ENCODE results near the gene SMURF2. TPM values are rescaled to one million over a fixed set of nuclear protein-coding genes. Genes with fewer than 3 reads are reported as not detected.

Gene SMURF2
- polyA plus RNA-seq (2011; rRNA removed): 26.3 and 29.1 TPM in 2 replicates
- 8.3 and 8.9 TPM in 2 replicates for polyA plus RNA-seq (2012; cell fraction: cytosol; rRNA removed)
- 7.0 and 11.0 TPM in 2 replicates for polyA plus RNA-seq (2012; cell fraction: nucleus; rRNA removed)
- 16.7 to 21.1 TPM (median 17.6 TPM) in 3 replicates for polyA plus RNA-seq (2017; fragmentation: RNase III; extraction: RNeasy Plus Mini Kit Qiagen cat#74134 plus additional on column Dnase treatment)
- polyA minus RNA-seq (2011; rRNA and poly(A)+ RNA removed): 33.6 and 34.0 TPM in 2 replicates

DNA sequence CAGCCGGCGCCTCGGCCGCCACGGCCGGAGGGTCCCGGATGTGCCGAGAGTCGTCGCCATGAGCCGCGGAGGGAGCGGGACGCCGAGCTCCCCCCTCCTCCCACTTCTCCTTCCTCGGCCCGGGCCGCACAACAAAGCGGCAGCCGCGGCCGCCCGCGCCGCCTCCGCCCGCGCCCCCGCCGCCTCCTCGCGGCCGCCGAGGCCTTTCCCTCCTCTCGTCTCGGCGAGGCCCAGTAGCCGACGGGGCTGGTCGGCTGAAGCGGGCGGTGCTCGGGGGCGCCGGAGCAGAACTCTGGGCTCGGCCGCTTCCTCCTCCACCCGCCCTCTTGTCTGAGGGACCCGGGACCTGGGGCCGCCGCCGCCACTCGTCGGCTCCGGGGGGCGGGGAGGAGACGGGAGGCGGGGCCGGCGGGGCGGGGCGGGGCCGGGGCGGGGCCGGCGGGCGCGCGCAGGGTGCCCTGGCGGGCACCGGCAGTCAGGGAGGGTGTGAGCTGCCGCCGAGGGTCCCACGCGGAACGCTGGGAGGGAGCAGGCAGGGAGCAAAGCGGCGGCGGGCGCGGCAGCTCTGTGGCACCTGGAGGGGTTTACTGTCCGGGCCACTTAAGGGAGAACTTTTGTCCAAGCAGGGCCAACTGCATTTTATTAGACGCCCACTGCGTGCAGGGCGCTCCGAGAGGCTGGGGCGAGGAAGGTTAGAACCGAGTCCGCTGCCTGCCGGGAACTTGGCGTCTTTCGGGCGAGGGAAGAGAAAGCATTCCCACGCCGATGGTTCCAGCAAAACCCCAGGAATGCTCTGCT lies at the start of gene SMURF2:
Gene SMURF2 (minus strand): TSS at position 332 of the 798 bp plus-strand sequence. CDS start 427 bp downstream, outside the sequence.
- Histone ChIP-seq H3K4me2 (peak within 1 kb of the TSS; percentile 75), H3K4me3 (peak within 1 kb of the TSS; percentile 92), H3K4me1 (peaks cover 54% of the 10 kb centered on the region), H3K27ac (peak within 1 kb of the TSS; percentile 92 to 94), H3K9me3 (no peaks in the 10 kb centered on the region)
- peak; percentile 80 to 84 for ATAC-seq
- CTCF ChIA-PET: interaction anchor here (0.6 to 1.8 kb wide), 7 partner anchors 13 to 112 kb away, joined by 3 to 7 read pairs (median 3); no protein-coding TSS in a partner anchor
- FAIRE-seq: no peak
- 1% methylated on average over 16 of the region's 95 CpGs for WGBS (ENCODE audit: missing lambda C conversion rate)
- peak; percentile 78 to 89 for DNase-seq (ENCODE audit: low read depth in 1 of 2, low spot score in 1 of 2)
- POLR2A ChIA-PET: interaction anchor here (0.6 to 2.7 kb wide), 16 partner anchors 9 to 517 kb away, joined by 3 to 20 read pairs (median 4); partner anchors contain the start of genes CEP95 and DDX5
- TF ChIP-seq ZFP36 (IDR thresholded peaks at IDR 0.05; ENCODE audit: borderline replicate concordance, partially characterized antibody) (peak; percentile 10), ZSCAN20 (CRISPR knock-in tag; IDR thresholded peaks at IDR 0.05) (no peak), RARB (CRISPR knock-in tag; IDR thresholded peaks at IDR 0.05) (no peak), HOXB13 (CRISPR knock-in tag; IDR thresholded peaks at IDR 0.05; ENCODE audit: low read depth) (peak; percentile 62; the same call in 1 of the 2 replicates), FOSB (CRISPR knock-in tag; IDR thresholded peaks at IDR 0.05) (no peak), EHMT2 (IDR thresholded peaks at IDR 0.05; ENCODE audit: low read depth) (no peak), MAZ (IDR thresholded peaks at IDR 0.05; ENCODE audit: borderline replicate concordance, low read depth, low read length) (no peak; the same call in 1 of the 2 replicates), MYC (IDR thresholded peaks at IDR 0.05; ENCODE audit: borderline replicate concordance, low read length) (no peak), CHD4 (IDR thresholded peaks at IDR 0.05; ENCODE audit: borderline replicate concordance) (no peak), EHF (CRISPR knock-in tag; IDR thresholded peaks at IDR 0.05) (no peak), CHD2 (IDR thresholded peaks at IDR 0.05; ENCODE audit: low read length, partially characterized antibody) (no peak), NPAS2 (CRISPR knock-in tag; IDR thresholded peaks at IDR 0.05; ENCODE audit: borderline replicate concordance) (no peak), FOXS1 (CRISPR knock-in tag; IDR thresholded peaks at IDR 0.05) (no peak), JUNB (IDR thresholded peaks at IDR 0.05) (no peak), NR3C1 (IDR thresholded peaks at IDR 0.05) (no peak), GATA3 (IDR thresholded peaks at IDR 0.05; ENCODE audit: borderline replicate concordance) (0 out of 2 replicates have a peak, but pooled peaks have one; percentile 6), HEYL (CRISPR knock-in tag; IDR thresholded peaks at IDR 0.05) (no peak), EP300 (IDR thresholded peaks at IDR 0.05) (no peak; a peak in 1 of 5 replicates), RNF2 (IDR thresholded peaks at IDR 0.05; ENCODE audit: borderline replicate concordance, low read depth) (no peak), KDM5A (IDR thresholded peaks at IDR 0.05) (no peak), RCOR1 (IDR thresholded peaks at IDR 0.05; ENCODE audit: low read depth, low read length) (no peak), HOXA7 (CRISPR knock-in tag; IDR thresholded peaks at IDR 0.05) (no peak), MAFK (IDR thresholded peaks at IDR 0.05; ENCODE audit: partially characterized antibody) (no peak), TP53 (CRISPR knock-in tag; IDR thresholded peaks at IDR 0.05) (peak; percentile 89; the same call in 1 of the 2 replicates)
- TF ChIP-seq, protein P1, sequence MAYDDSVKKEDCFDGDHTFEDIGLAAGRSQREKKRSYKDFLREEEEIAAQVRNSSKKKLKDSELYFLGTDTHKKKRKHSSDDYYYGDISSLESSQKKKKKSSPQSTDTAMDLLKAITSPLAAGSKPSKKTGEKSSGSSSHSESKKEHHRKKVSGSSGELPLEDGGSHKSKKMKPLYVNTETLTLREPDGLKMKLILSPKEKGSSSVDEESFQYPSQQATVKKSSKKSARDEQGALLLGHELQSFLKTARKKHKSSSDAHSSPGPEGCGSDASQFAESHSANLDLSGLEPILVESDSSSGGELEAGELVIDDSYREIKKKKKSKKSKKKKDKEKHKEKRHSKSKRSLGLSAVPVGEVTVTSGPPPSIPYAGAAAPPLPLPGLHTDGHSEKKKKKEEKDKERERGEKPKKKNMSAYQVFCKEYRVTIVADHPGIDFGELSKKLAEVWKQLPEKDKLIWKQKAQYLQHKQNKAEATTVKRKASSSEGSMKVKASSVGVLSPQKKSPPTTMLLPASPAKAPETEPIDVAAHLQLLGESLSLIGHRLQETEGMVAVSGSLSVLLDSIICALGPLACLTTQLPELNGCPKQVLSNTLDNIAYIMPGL (CRISPR knock-in tag; IDR thresholded peaks at IDR 0.05; ENCODE audit: borderline replicate concordance): no peak
- TF ChIP-seq, protein P2, sequence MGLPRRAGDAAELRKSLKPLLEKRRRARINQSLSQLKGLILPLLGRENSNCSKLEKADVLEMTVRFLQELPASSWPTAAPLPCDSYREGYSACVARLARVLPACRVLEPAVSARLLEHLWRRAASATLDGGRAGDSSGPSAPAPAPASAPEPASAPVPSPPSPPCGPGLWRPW (IDR thresholded peaks at IDR 0.05): no peak
- TF ChIP-seq, protein P3, sequence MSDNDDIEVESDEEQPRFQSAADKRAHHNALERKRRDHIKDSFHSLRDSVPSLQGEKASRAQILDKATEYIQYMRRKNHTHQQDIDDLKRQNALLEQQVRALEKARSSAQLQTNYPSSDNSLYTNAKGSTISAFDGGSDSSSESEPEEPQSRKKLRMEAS (IDR thresholded peaks at IDR 0.05): peak; percentile 77
- TF ChIP-seq, protein P4, sequence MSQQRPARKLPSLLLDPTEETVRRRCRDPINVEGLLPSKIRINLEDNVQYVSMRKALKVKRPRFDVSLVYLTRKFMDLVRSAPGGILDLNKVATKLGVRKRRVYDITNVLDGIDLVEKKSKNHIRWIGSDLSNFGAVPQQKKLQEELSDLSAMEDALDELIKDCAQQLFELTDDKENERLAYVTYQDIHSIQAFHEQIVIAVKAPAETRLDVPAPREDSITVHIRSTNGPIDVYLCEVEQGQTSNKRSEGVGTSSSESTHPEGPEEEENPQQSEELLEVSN (IDR thresholded peaks at IDR 0.05; ENCODE audit: borderline replicate concordance, low read depth): peak; percentile 89
- TF ChIP-seq, protein P5, sequence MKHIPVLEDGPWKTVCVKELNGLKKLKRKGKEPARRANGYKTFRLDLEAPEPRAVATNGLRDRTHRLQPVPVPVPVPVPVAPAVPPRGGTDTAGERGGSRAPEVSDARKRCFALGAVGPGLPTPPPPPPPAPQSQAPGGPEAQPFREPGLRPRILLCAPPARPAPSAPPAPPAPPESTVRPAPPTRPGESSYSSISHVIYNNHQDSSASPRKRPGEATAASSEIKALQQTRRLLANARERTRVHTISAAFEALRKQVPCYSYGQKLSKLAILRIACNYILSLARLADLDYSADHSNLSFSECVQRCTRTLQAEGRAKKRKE (CRISPR knock-in tag; IDR thresholded peaks at IDR 0.05; ENCODE audit: low read depth): no peak
- TF ChIP-seq, protein P6, sequence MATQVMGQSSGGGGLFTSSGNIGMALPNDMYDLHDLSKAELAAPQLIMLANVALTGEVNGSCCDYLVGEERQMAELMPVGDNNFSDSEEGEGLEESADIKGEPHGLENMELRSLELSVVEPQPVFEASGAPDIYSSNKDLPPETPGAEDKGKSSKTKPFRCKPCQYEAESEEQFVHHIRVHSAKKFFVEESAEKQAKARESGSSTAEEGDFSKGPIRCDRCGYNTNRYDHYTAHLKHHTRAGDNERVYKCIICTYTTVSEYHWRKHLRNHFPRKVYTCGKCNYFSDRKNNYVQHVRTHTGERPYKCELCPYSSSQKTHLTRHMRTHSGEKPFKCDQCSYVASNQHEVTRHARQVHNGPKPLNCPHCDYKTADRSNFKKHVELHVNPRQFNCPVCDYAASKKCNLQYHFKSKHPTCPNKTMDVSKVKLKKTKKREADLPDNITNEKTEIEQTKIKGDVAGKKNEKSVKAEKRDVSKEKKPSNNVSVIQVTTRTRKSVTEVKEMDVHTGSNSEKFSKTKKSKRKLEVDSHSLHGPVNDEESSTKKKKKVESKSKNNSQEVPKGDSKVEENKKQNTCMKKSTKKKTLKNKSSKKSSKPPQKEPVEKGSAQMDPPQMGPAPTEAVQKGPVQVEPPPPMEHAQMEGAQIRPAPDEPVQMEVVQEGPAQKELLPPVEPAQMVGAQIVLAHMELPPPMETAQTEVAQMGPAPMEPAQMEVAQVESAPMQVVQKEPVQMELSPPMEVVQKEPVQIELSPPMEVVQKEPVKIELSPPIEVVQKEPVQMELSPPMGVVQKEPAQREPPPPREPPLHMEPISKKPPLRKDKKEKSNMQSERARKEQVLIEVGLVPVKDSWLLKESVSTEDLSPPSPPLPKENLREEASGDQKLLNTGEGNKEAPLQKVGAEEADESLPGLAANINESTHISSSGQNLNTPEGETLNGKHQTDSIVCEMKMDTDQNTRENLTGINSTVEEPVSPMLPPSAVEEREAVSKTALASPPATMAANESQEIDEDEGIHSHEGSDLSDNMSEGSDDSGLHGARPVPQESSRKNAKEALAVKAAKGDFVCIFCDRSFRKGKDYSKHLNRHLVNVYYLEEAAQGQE (IDR thresholded peaks at IDR 0.05): no peak
- TF ChIP-seq, protein P7, sequence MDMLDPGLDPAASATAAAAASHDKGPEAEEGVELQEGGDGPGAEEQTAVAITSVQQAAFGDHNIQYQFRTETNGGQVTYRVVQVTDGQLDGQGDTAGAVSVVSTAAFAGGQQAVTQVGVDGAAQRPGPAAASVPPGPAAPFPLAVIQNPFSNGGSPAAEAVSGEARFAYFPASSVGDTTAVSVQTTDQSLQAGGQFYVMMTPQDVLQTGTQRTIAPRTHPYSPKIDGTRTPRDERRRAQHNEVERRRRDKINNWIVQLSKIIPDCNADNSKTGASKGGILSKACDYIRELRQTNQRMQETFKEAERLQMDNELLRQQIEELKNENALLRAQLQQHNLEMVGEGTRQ (IDR thresholded peaks at IDR 0.05): no peak
